Erythroblast (primary cell): ENCODE results near the gene GKAP1.

ENCODE experiments used
- DNase-seq, 2 experiments: peaks; one replicate each; lab custom pipeline; 2025; lab: John Stamatoyannopoulos, UW
- GATA1 ChIP-seq: IDR thresholded peaks from 2 replicates; pipeline ENCODE4 v1.6.1; 2011; ENCODE audit warnings: low read depth, mild to moderate bottlenecking, control low read depth, low read length, moderate library complexity
- POLR2A ChIP-seq: IDR thresholded peaks from 2 replicates; pipeline ENCODE4 v1.6.1; 2011; ENCODE audit warnings: mild to moderate bottlenecking, low read length

Gene GKAP1

DNA sequence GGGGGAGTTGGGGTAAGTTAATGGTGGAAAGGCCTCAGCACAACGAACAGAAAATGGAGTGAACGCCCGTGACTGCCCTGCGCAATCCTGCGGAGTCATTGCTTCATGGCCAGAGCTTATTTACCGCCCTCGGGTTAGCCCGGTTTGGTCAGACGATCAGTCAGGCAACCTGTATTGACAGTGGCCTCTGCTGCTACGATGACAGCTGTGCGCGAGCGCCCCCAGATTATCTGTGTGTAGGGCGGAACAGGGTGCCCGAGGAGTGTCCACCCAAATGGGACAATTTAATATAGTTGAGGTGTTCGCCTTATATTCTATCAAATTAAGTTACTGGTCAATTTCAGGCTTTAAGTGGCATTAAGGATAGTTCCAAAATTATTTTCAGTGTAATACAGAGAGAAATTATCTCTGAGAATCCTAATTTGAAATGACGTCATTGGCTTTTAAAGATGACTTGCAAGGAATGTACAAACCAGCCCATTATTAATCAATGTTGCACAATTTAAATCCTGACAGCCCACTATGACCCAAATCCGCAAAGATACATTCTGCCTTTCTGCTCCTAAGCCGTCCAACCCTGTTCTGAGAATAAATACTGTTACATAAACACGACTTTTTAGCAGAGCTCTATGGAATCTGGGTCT is 108.9 kb downstream of the GKAP1 start:
- TF ChIP-seq POLR2A (peak; percentile 43), GATA1 (no peak)
- peak; percentile 94 for DNase-seq

DNA sequence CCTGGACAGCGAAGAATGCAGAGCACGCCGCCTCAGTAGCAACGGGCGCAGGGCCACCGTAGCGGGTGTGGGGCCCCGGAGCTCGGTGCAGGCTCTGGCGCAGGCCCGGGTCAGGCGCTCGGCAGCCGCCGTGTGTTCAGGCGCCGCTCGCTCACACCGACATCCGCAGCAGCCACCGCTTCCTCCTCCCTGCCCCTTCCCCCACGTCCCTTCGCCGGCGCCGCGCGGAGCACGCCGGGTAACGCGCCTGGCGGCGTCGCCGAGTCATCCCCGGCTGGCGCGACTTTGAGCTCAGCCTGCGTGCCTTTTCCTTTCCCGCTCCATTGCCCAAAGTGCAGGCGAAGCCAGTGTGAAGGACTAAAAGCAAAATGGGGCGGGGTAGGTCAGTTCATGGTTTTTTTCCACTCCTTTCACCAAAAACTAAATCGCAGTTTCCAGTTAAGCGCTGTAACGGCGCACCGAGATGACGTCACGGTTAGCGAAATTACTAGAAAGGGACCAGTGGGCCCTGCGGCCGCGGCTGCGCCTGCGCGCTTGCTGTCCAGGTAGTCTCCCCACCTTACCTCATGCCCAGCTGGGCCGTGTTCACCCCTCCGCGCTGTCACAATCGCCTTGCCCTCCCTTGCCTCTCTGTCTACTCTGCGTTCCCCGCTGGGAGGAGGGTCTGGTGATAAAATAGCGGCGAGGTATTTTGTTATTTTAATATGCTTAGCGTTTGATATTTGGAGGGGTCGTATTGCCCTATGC is 109.6 kb downstream of the GKAP1 start, which contains the start of gene UBQLN1:
Gene UBQLN1, minus strand, starts transcription at position 191 of the 747 bp plus-strand sequence. CDS start 279 bp downstream, outside the sequence.
- no peak for TF ChIP-seq GATA1
- TF ChIP-seq POLR2A = peak; percentile 95
- DNase-seq = peak; percentile 95 to 97

DNA sequence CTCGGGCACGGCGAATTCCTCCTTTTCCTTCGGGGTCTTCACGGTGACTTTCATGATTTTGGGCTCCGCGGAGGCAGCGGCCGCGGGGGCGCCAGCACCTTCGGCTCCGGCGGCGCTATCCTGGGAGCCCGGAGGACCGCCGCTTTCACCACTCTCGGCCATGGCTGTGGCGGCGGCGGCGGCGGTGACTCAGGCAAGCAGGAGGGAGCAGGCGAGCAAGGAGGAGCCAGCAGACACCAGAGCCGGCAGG is 110.1 kb downstream of the GKAP1 start:
- DNase-seq = peak; percentile 90 to 94
- TF ChIP-seq POLR2A = no peak
- no peak for TF ChIP-seq GATA1

DNA sequence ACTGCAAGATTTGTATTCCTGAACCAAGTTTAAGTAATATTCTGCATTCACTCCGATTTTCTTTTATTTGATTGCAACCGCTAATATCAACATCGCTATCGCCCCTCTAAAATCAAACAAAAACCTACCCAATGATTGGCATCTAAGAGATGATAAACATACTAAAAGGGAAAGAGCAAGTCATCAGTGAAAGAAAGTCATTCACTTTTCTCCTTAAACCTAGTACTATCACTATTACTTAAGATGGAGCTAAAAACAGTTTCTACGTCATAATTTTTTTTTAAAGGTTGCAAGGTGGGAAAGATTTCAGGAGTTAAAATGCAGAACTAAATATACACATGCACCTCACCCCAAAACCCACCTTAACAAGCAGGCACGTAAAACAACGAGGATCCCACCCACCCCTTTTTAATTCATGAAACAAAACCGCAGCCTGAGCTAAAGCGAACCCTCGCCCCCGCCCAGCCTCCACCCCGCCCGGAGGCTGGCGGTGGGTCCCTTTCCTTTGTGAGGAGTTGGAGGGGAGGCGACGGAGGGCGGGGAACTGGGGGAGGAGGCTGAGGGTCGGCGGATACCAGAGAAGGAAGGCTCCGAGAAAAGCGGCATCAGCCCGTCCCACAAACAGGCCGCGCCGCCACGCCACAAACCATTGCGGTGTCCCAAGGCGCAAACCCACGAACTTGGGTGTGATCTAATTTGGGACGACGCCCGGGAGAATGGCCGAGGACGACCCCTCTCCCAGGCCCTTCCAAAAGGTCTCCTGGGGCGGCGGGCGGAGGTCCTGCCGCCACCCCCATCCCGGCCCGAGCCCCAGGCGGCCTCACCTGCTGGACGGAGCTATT is 110.7 kb downstream of the GKAP1 start:
- no peak for TF ChIP-seq GATA1
- no peak for TF ChIP-seq POLR2A

DNA sequence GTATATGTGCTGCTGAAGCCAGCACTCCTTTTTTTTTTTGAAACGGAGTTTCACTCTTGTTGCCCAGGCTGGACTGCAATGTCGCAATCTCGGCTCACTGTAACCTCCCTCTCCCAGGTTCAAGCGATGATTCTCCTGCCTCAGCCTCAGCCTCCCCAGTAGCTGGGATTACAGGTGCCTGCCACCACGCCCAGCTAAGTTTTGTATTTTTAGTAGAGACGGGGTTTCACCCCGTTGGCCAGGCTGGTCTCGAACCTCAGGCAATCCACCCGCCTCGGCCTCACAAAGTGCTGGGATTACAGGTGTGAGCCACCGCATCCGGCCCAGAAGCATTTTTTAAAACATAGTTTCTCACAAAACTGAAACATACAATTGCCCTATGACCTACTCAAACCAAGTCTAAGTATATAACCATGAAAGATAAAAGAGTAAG is 112.3 kb downstream of the GKAP1 start:
- peak in 1 of 2 experiments; percentile 23 for DNase-seq

More for the DNA sequence above, 110.7 kb downstream of the GKAP1 start:
- DNase-seq = peak; percentile 70 to 82

DNA sequence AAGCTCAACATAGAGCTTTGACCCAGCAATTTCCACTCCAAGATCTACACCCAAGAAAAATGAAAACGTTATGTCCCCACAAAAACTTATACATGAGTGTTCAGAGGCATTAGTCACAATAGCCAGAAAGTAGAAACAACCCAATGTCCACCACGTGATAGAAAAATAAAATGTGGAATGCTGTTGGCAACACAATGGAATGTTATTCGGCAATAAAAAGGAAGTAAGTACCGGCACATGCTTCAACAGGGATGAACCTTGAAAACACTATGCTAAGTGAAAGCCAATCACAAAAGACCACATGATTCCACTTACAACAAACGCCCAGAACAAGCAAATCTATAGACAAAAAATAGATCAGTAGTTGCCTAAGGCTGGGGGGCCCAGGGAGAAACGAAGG is 115.8 kb downstream of the GKAP1 start:
- no peak for DNase-seq
- TF ChIP-seq POLR2A = no peak
- no peak for TF ChIP-seq GATA1

DNA sequence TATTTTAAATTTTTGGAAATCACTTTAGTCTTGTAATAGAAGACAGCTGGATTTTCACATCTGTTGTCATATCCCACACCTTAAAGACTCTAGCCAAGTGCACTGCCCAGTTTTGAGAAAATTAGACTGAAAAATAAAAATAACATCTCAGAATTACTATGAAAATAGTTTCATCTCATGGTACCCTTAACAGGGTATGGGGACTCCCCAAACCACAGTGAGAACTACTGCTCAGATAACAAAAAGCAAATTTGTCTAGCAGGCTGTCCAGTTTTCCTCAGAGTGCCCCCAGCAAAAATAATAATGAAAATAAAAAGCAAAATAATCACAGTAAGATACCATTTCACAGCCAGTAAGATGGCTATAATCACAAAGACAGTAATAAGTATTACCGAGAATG is 116.3 kb downstream of the GKAP1 start:
- DNase-seq = no peak
- TF ChIP-seq POLR2A (no peak), GATA1 (no peak)

DNA sequence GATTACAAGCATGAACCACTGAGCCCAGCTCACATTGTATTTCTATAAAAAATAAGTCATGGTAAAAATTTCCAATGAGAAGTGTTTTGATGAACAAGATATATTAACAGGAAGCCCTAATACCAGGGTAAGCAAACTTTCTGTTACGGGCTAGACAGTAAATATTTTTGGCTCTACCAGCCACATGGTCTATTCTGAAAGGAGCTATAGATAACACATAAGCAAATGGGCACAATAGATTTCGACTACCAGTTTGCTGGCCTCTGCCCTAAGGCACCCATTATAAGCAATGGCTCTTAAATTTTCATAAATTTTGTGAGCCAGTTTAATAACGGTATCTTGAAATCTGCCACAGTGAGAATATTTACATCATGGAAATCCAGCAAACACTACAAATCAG is 118.0 kb downstream of the GKAP1 start:
- TF ChIP-seq GATA1 = no peak
- TF ChIP-seq POLR2A = no peak
- no peak for DNase-seq

DNA sequence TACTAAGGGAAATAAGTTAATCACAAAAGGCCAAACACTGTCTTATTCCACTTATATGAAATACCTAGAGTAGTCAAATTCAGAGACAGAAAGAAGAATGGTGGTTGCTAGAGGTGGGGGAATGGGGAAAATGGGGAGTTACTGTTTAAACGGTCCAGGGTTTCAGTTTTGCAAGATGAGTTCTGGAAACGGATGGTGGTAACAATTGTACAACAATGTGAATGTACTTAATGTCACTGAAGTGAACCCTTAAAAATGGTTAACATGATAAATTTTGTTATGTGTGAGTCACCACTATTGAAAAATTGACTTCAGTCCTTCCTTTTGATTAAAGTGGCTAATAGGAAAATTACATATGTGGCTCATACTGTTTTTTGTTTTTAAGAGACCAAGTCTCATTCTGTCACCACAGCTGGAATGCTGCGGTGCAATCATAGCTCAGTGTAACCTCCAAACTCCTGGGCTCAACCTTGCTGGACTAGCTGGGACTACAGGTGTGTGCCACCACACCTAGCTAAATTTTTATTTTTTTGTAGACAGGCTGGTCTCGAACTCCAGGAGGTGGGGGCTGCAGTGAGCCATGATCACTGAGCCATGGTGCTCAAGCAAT is 118.5 kb downstream of the GKAP1 start:
- no peak for TF ChIP-seq POLR2A
- no peak for TF ChIP-seq GATA1
- no peak for DNase-seq

DNA sequence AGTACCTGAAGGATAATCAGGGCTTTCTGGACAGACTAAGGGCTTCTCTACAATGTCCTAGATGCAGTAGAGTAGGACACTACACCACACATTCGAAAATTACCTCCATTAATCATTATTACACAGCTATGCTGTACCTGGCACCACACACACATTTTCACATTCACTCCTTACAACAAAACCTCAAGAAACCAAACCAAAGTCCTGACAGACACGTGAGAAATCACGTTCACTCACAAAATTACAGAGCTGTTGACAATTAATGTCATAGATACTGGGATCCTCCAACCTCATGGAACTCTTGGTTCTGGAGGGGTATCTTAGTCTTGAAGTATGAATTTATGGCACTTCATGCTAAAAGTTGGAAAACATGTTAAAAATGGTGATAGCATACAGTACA is 126.1 kb downstream of the GKAP1 start:
- DNase-seq = no peak

More for the DNA sequence above, 126.1 kb downstream of the GKAP1 start:
- TF ChIP-seq GATA1 (no peak), POLR2A (no peak)
